ENCODE data around the gene MAGEE1.

Gene MAGEE1, protein sequence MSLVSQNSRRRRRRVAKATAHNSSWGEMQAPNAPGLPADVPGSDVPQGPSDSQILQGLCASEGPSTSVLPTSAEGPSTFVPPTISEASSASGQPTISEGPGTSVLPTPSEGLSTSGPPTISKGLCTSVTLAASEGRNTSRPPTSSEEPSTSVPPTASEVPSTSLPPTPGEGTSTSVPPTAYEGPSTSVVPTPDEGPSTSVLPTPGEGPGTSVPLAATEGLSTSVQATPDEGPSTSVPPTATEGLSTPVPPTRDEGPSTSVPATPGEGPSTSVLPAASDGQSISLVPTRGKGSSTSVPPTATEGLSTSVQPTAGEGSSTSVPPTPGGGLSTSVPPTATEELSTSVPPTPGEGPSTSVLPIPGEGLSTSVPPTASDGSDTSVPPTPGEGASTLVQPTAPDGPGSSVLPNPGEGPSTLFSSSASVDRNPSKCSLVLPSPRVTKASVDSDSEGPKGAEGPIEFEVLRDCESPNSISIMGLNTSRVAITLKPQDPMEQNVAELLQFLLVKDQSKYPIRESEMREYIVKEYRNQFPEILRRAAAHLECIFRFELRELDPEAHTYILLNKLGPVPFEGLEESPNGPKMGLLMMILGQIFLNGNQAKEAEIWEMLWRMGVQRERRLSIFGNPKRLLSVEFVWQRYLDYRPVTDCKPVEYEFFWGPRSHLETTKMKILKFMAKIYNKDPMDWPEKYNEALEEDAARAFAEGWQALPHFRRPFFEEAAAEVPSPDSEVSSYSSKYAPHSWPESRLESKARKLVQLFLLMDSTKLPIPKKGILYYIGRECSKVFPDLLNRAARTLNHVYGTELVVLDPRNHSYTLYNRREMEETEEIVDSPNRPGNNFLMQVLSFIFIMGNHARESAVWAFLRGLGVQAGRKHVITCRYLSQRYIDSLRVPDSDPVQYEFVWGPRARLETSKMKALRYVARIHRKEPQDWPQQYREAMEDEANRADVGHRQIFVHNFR

DNA sequence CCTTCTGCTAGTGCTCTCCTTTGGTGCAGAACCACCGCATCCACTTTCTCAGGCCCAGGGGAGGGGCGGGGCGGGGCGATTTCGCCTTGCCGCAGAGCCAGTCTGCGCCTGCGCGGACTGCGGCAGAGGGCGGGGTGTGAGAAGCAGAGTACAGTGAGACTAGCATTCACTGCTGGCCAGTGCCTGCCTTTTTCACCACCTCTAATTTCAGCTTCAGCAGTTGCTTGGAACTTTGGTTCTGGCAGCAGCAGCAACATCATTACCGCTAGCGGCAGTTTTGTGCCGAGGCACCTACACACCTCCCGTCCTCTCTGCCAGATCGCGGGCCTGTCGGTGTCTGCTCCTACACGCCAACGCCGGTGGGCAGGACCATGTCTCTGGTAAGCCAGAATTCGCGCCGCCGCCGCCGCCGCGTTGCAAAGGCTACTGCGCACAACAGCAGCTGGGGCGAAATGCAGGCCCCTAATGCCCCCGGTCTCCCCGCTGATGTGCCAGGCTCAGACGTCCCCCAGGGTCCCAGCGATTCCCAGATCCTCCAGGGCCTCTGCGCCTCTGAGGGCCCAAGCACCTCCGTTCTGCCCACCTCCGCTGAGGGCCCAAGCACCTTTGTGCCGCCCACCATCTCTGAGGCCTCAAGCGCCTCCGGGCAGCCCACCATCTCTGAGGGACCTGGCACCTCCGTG lies at the start of gene MAGEE1:
Gene MAGEE1 (plus strand): TSS at position 151 of the 683 bp plus-strand sequence. CDS start 221 bp downstream, at position 372.
- peak; percentile 5 for DNase-seq (ENCODE audit: low read depth, low spot score)

- DNase-seq (ENCODE audit: low read depth, low spot score) = no peak
Observed at GRCh38 chrX:76398970-76399369, 28.5 kb upstream of the MAGEE1 start.

- DNase-seq (ENCODE audit: low read depth, low spot score) = no peak
Observed at GRCh38 chrX:76407795-76408194, 19.7 kb upstream of the MAGEE1 start.

DNA sequence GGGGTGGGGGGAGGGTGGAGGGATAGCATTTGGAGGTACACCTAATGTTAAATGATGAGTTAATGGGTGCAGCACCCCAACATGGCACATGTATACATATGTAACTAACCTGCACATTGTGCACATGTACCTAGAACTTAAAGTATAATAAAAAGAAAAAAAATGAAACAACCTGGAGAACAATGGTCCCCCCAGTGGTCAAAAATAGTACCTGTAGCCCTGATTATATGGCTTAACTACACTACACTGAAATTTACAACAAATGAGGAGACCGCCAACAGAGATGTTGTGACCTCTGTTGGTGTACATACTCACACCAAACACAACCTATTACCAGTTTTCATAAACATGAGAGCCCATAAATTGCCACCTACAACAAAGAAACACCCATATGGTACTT lies 7.3 kb upstream of the MAGEE1 start:
- no peak for DNase-seq (ENCODE audit: low read depth, low spot score)

DNA sequence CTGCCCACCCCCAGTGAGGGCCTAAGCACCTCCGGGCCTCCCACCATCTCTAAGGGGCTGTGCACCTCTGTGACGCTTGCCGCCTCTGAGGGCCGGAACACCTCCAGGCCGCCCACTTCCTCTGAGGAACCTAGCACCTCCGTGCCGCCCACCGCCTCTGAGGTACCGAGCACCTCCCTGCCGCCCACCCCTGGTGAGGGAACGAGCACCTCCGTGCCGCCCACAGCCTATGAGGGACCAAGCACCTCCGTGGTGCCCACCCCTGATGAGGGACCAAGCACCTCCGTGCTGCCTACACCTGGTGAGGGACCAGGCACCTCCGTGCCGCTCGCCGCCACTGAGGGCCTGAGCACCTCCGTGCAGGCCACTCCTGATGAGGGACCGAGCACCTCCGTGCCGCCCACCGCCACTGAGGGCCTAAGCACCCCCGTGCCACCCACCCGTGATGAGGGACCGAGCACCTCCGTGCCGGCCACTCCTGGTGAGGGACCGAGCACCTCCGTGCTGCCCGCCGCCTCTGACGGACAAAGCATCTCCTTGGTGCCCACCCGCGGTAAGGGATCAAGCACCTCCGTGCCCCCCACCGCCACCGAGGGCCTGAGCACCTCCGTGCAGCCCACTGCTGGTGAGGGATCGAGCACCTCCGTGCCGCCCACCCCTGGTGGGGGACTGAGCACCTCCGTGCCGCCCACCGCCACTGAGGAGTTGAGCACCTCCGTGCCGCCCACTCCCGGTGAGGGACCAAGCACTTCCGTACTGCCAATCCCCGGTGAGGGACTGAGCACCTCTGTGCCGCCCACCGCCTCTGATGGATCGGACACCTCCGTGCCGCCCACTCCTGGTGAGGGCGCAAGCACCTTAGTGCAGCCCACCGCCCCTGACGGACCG lies 977 bp downstream of the MAGEE1 start:
- DNase-seq (ENCODE audit: low read depth, low spot score) = no peak

DNA sequence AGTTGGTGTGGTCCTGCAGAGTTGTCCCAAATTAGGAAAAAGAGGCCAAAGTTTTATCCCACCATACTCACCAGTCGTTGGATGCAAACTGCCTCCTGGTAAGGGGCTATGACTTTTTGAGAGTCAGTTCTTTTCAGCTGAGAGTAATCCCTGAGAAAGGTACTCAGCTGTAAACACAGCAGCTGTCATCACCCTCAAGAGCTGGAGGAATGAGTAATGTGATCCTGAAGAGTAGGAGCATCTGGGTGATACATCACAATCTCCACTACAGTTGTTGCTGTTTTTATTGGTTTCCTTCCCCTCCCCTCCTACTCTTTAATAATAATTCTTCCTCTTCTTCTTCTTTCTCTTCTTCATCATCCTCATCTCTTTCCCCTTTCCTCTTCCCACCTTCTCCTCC lies 5.7 kb downstream of the MAGEE1 start:
- no peak for DNase-seq (ENCODE audit: low read depth, low spot score)

- no peak for DNase-seq (ENCODE audit: low read depth, low spot score)
Observed at GRCh38 chrX:76434103-76434741, 6.7 kb downstream of the MAGEE1 start.

DNA sequence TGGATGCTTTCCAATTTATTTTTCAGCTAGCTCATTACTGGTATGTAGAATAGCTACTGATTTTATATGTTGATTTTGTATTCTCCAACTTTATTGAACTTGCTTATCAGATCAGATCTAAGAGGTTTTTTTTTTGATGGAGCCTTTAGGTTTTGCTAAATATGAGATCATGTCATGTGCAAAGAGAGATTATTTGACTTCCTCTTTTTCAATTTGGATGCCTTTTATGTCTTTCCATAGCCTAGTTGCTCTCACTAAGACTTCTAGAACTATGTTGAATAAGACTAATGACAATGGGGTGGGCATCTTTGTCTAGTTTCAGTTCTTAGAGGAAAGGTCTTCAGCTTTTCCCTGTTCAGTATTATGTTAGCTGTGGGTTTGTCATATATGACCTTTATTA lies 11.7 kb downstream of the MAGEE1 start:
- DNase-seq (ENCODE audit: low read depth, low spot score) = no peak

- DNase-seq (ENCODE audit: low read depth, low spot score) = no peak
Observed at GRCh38 chrX:76453737-76454406, 26.4 kb downstream of the MAGEE1 start.

DNA sequence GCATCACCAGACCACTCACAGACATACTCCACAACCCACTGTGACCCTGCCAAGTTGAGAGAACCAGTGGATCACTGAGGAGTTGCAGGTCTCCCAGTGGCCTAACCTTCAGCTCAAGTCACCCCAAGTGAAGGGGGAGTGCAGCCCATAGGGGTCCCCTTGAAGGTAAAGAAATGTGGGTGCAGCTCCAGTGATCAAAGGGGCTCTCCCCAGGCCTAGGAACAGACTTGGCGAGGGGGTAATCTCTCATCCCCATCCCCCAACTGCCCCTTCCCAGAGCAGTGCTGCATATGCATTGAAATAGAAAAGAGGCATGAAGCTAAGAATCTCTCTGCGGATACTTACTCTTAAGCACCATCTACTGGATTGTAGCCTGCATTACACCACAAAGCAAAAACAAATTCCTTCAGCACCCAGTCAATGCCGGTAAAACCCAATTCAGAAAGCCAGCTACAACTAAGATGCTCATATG lies 27.0 kb downstream of the MAGEE1 start:
- DNase-seq (ENCODE audit: low read depth, low spot score) = peak; percentile 33

- no peak for DNase-seq (ENCODE audit: low read depth, low spot score)
Observed at GRCh38 chrX:76477353-76477752, 49.8 kb downstream of the MAGEE1 start.

Measured in iPS DF 19.7 (cell line).